PC-9 (cell line): Measurements from ENCODE around the gene H6PD.

ENCODE experiments used
- CTCF ChIP-seq: fragments of 200-600 bp; sonication (generic); conservative IDR thresholded peaks from 2 replicates; pipeline ENCODE4 v1.6.1; 2017; ENCODE audit warnings: mixed run types, antibody characterized with exemption, mild to moderate bottlenecking, moderate library complexity
- EZH2 ChIP-seq: fragments of 200-600 bp; sonication (generic); IDR thresholded peaks from 2 replicates; pipeline ENCODE4 v1.8.0; 2017; ENCODE audit warnings: antibody characterized with exemption, low read depth

GRCh38 chr1:9303916-9304315, 69.3 kb downstream of the H6PD start:
- TF ChIP-seq CTCF (no peak), EZH2 (no peak)
